H9 (cell line): ENCODE results near the gene TMEM248. TPM values are rescaled to one million over a fixed set of nuclear protein-coding genes. Genes with fewer than 3 reads are reported as not detected.

Experiments
- DNase-seq: peaks from one replicate; pipeline ENCODE4 v3.0.0-alpha.2; 2017
- H2AFZ ChIP-seq: one replicate; pipeline ENCODE4 v1.6.1; 2013; ENCODE audit warnings: mild to moderate bottlenecking, low read length, control low read depth, moderate library complexity
- H2AK5ac ChIP-seq: 2 replicates; pipeline ENCODE4 v1.6.1; 2013; ENCODE audit warnings: low read length, control low read depth, mixed read lengths; ENCODE audit not compliant: insufficient read length
- H2BK120ac ChIP-seq: one replicate; pipeline ENCODE4 v1.6.1; 2013; ENCODE audit warnings: low read depth, mild to moderate bottlenecking, low read length, control low read depth, inconsistent platforms; ENCODE audit not compliant: poor library complexity, severe bottlenecking
- H2BK12ac ChIP-seq: 2 replicates; pipeline ENCODE4 v1.6.1; 2013; ENCODE audit warnings: low read length, control low read depth, mixed read lengths, low read depth; ENCODE audit not compliant: insufficient read length
- H2BK15ac ChIP-seq: 2 replicates; pipeline ENCODE4 v1.6.1; 2013; ENCODE audit warnings: low read depth, low read length, control low read depth
- H2BK20ac ChIP-seq: one replicate; pipeline ENCODE4 v1.6.1; 2013; ENCODE audit warnings: low read depth, mild to moderate bottlenecking, low read length, control low read depth, inconsistent platforms; ENCODE audit not compliant: poor library complexity, severe bottlenecking
- H2BK5ac ChIP-seq: 2 replicates; pipeline ENCODE4 v1.6.1; 2013; ENCODE audit warnings: low read length, control low read depth, mixed read lengths; ENCODE audit not compliant: insufficient read length
- H3K14ac ChIP-seq: 2 replicates; pipeline ENCODE4 v1.6.1; 2013; ENCODE audit warnings: low read length, control low read depth; ENCODE audit not compliant: insufficient read depth
- H3K18ac ChIP-seq: 2 replicates; pipeline ENCODE4 v1.6.1; 2013; ENCODE audit warnings: low read depth, mild to moderate bottlenecking, mixed read lengths, low read length, control low read depth; ENCODE audit not compliant: insufficient read length
- H3K23ac ChIP-seq: 2 replicates; pipeline ENCODE4 v1.6.1; 2013; ENCODE audit warnings: low read length, control low read depth, mixed read lengths, low read depth; ENCODE audit not compliant: insufficient read length
- H3K23me2 ChIP-seq: 2 replicates; pipeline ENCODE4 v1.6.1; 2013; ENCODE audit warnings: low read depth, mild to moderate bottlenecking, mixed read lengths, low read length, control low read depth; ENCODE audit not compliant: insufficient read length, poor library complexity, severe bottlenecking
- H3K27ac ChIP-seq: 2 replicates; pipeline ENCODE4 v1.5.1; 2013; ENCODE audit warnings: low read length, control low read depth, mixed read lengths, low read depth; ENCODE audit not compliant: insufficient read length
- H3K27me3 ChIP-seq: 2 replicates; pipeline ENCODE4 v1.6.1; 2013; ENCODE audit warnings: low read length, control low read depth, inconsistent platforms; ENCODE audit not compliant: insufficient read depth
- H3K4ac ChIP-seq: 2 replicates; pipeline ENCODE4 v1.6.1; 2013; ENCODE audit warnings: low read depth, mild to moderate bottlenecking, control low read depth, inconsistent platforms, low read length, moderate library complexity
- H3K4me1 ChIP-seq: 2 replicates; pipeline ENCODE4 v1.6.1; 2013; ENCODE audit warnings: low read length, control low read depth, inconsistent platforms; ENCODE audit not compliant: insufficient read depth
- H3K4me2 ChIP-seq: 2 replicates; pipeline ENCODE4 v1.6.1; 2013; ENCODE audit warnings: low read length, control low read depth, mixed read lengths; ENCODE audit not compliant: insufficient read length, insufficient read depth
- H3K56ac ChIP-seq: 2 replicates; pipeline ENCODE4 v1.6.1; 2013; ENCODE audit warnings: low read depth, mild to moderate bottlenecking, mixed read lengths, low read length, control low read depth; ENCODE audit not compliant: insufficient read length
- H3K79me1 ChIP-seq: 2 replicates; pipeline ENCODE4 v1.6.1; 2013; ENCODE audit warnings: low read depth, mild to moderate bottlenecking, moderate library complexity, low read length, control low read depth, inconsistent platforms; ENCODE audit not compliant: insufficient read depth, poor library complexity, severe bottlenecking
- H3K79me2 ChIP-seq: 2 replicates; pipeline ENCODE4 v1.6.1; 2013; ENCODE audit warnings: low read length, control low read depth, inconsistent platforms; ENCODE audit not compliant: insufficient read depth
- H3K9ac ChIP-seq: 2 replicates; pipeline ENCODE4 v1.6.1; 2013; ENCODE audit warnings: low read length, control low read depth, mixed read lengths; ENCODE audit not compliant: insufficient read length; ENCODE audit errors: extremely low read depth
- H3K9me3 ChIP-seq: one replicate; pipeline ENCODE4 v1.6.1; 2013; ENCODE audit warnings: low read depth, low read length, inconsistent platforms; ENCODE audit not compliant: control insufficient read depth
- H3T11ph ChIP-seq: one replicate; pipeline ENCODE4 v1.6.1; 2013; ENCODE audit warnings: mild to moderate bottlenecking, low read length, control low read depth, inconsistent platforms
- H4K20me1 ChIP-seq: one replicate; pipeline ENCODE4 v1.6.1; 2013; ENCODE audit not compliant: control insufficient read depth, insufficient read length, insufficient read depth
- H4K5ac ChIP-seq: 2 replicates; pipeline ENCODE4 v1.6.1; 2013; ENCODE audit warnings: low read depth, mild to moderate bottlenecking, mixed read lengths, low read length, control low read depth; ENCODE audit not compliant: insufficient read length
- H4K8ac ChIP-seq: replicated peaks from 2 replicates; pipeline ENCODE4 v1.6.1; 2013; ENCODE audit warnings: low read length, control low read depth, mixed read lengths, low read depth; ENCODE audit not compliant: insufficient read length
- H4K91ac ChIP-seq: 2 replicates; pipeline ENCODE4 v1.6.1; 2013; ENCODE audit warnings: low read depth, mild to moderate bottlenecking, moderate library complexity, mixed read lengths, low read length, control low read depth; ENCODE audit not compliant: insufficient read length
- H3K27ac Mint-ChIP-seq, 3 experiments: 2 replicates in 2 of 3; 3 replicates in 1 of 3; pipeline ENCODE4 v1.8.0; 2020 to 2021; ENCODE audit warnings: mixed read lengths in 3 of 3, mild to moderate bottlenecking in 1 of 3, moderate library complexity in 1 of 3
- H3K27me3 Mint-ChIP-seq: 2 replicates; pipeline ENCODE4 v1.8.0; 2021; ENCODE audit warnings: low read depth, mild to moderate bottlenecking, moderate library complexity, mixed read lengths
- H3K36me3 Mint-ChIP-seq, 3 experiments: 2 replicates in 2 of 3; 3 replicates in 1 of 3; pipeline ENCODE4 v1.8.0; 2020 to 2021; ENCODE audit warnings: low read depth in 3 of 3, mixed read lengths in 3 of 3; ENCODE audit not compliant: insufficient read depth in 1 of 3
- H3K4me1 Mint-ChIP-seq, 2 experiments: 2 replicates each; pipeline ENCODE4 v1.8.0; 2020; ENCODE audit warnings: mixed read lengths in 2 of 2
- H3K4me3 Mint-ChIP-seq, 2 experiments: 2 replicates in 1 of 2; 3 replicates in 1 of 2; pipeline ENCODE4 v1.8.0; 2020 to 2021; ENCODE audit warnings: mild to moderate bottlenecking in 2 of 2, mixed read lengths in 2 of 2, moderate library complexity in 1 of 2
- H3K9me3 Mint-ChIP-seq, 2 experiments: 2 replicates in 1 of 2; 3 replicates in 1 of 2; pipeline ENCODE4 v1.8.0; 2020; ENCODE audit warnings: mild to moderate bottlenecking in 2 of 2, mixed read lengths in 2 of 2, moderate library complexity in 1 of 2
- CTCF ChIP-seq: fragments of 200-600 bp; sonication (generic); conservative IDR thresholded peaks from 3 replicates; pipeline ENCODE4 v1.8.0; 2021; ENCODE audit warnings: antibody characterized with exemption, mild to moderate bottlenecking
- WGBS: extraction: QIAGEN DNeasy Blood & Tissue Kit; methylation state at CpG from one replicate; pipeline ENCODE4 v1.1.7; 2013; ENCODE audit warnings: missing lambda C conversion rate, low lambda C conversion rate, mixed read lengths; ENCODE audit not compliant: insufficient read length; ENCODE audit errors: extremely low coverage; 5-methylcytosine and 5-hydroxymethylcytosine counted together
- total RNA-seq: library from RNA; stranded (reverse); gene quantifications from 2 replicates; pipeline ENCODE4 v1.2.1, GENCODE V29; 2021

TMEM248 gene
- total RNA-seq, 1 experiment from 2014 or later = 74.2 TPM

- Mint-ChIP-seq H3K4me3 (peak overlapping the region; percentile 11 to 20; a peak in 2 of 5 replicates), H3K27me3 (no peaks in the 10 kb centered on the region), H3K4me1 (peaks cover 13 to 14% of the 10 kb centered on the region in 2 experiments), H3K36me3 (peaks cover 0 to 3% (median 2%) of the 10 kb centered on the region in 3 experiments; a peak in 4 of 7 replicates), H3K9me3 (no peaks in the 10 kb centered on the region), H3K27ac (no peak overlapping the region)
- no CpG with 5 or more reads among the region's 1 CpG for WGBS
- no peak overlapping the region for H4K8ac ChIP-seq
- no peak overlapping the region for H3K27ac ChIP-seq
- DNase-seq = no peak
- no peak overlapping the region for H4K91ac ChIP-seq
- no peak overlapping the region for H2BK20ac ChIP-seq
- H2AK5ac ChIP-seq = no peak overlapping the region
- H3K14ac ChIP-seq = no peak overlapping the region
- H3K18ac ChIP-seq = no peak overlapping the region
- no peak overlapping the region for H2AFZ ChIP-seq
- H2BK12ac ChIP-seq = no peak overlapping the region
- no peak overlapping the region for H2BK5ac ChIP-seq
- H3K79me1 ChIP-seq = no peaks in the 10 kb centered on the region
- no peak for TF ChIP-seq CTCF
- no peaks in the 10 kb centered on the region; the same call in 1 of the 2 replicates for H3K4me1 ChIP-seq
- no peak overlapping the region for H3T11ph ChIP-seq
- H3K4ac ChIP-seq = no peak overlapping the region
- H3K23ac ChIP-seq = no peak overlapping the region
- peaks cover 15% of the 10 kb centered on the region; the same call in 1 of the 2 replicates for H3K79me2 ChIP-seq
- H4K5ac ChIP-seq = no peak overlapping the region
- H3K9ac ChIP-seq = no peak overlapping the region
- no peaks in the 10 kb centered on the region for H4K20me1 ChIP-seq
- no peak overlapping the region for H3K56ac ChIP-seq
- no peak overlapping the region for H2BK120ac ChIP-seq
- H3K27me3 ChIP-seq = no peaks in the 10 kb centered on the region; the same call in 1 of the 2 replicates
- no peak overlapping the region for H3K4me2 ChIP-seq
- H2BK15ac ChIP-seq = no peak overlapping the region
- peaks cover 3% of the 10 kb centered on the region for H3K23me2 ChIP-seq
- H3K9me3 ChIP-seq = no peaks in the 10 kb centered on the region
These were observed 1.7 kb upstream of the TMEM248 start for GRCh38 chr7:66919304-66919703.
